ENCODE data around the gene AURKB. TPM values are rescaled to one million over a fixed set of nuclear protein-coding genes. Genes with fewer than 3 reads are reported as not detected.

AURKB gene
- total and polyA plus RNA-seq, 4 donors = 8.6 to 17.9 (median 14.2) TPM

DNA sequence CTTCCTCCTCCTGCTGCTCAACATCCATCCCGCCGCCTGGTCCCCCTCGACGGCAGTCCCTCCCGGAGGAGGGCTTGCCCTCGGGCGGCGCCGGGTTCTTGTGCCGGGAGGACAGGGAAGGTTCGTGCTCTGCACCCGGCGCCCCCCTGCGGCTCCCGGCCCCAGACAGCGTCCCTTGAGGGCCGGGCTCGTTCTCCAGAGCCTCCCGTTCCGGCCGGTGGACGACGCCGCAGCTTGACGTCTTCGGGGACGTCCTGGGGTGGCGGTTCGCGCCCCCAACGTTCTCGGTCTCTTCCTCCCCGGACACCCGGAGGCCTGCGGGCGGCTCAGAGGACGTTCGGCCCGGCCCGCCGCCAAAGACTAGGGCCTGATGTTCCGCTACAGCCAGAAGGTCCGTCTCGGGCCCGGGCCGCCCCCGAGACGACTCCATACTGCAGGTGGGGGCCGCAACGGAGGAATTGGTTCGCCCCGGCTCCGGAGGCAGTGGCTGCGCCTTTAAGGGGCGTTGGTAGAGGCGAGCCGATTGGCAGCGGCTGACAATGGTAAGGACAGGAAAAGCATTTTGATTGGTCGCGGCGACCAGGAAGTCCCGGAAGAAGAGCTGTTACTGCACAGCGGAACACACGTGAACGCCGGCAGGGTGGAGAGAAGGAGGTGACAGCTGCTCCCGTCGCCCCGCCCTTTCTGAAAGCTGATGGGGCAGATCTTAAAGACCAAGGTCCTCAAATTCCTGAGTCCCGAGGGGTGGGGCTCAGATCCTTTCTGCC, 20.5 kb downstream of the AURKB start, which contains the start of gene BORCS6:
TSS of gene BORCS6 (minus strand) at position 470 of the 767 bp plus-strand sequence. CDS start at position 430, 40 bp downstream.
- Histone ChIP-seq H3K27me3 (ENCODE audit: control insufficient read depth, insufficient read depth, low read length) (no peaks in the 10 kb centered on the region), H3K27ac (ENCODE audit: low read depth, low read length) (peak within 1 kb of the TSS; percentile 100), H3K4me3 (ENCODE audit: low read depth, low read length) (peak within 1 kb of the TSS; percentile 94), H3K36me3 (ENCODE audit: control insufficient read depth, insufficient read depth, low read length) (no peaks in the 10 kb centered on the region), H3K4me1 (ENCODE audit: control insufficient read depth, insufficient read depth, low read length) (peaks cover 52% of the 10 kb centered on the region), H3K9me3 (ENCODE audit: control insufficient read depth, insufficient read depth, low read length) (no peaks in the 10 kb centered on the region)
- DNase-seq (ENCODE audit: low read depth in 4 of 6, low spot score in 6 of 6) = peak; percentile 75 to 99 (median 95)
- 0% methylated on average over 69 of the region's 70 CpGs for WGBS (ENCODE audit: insufficient coverage)

DNA sequence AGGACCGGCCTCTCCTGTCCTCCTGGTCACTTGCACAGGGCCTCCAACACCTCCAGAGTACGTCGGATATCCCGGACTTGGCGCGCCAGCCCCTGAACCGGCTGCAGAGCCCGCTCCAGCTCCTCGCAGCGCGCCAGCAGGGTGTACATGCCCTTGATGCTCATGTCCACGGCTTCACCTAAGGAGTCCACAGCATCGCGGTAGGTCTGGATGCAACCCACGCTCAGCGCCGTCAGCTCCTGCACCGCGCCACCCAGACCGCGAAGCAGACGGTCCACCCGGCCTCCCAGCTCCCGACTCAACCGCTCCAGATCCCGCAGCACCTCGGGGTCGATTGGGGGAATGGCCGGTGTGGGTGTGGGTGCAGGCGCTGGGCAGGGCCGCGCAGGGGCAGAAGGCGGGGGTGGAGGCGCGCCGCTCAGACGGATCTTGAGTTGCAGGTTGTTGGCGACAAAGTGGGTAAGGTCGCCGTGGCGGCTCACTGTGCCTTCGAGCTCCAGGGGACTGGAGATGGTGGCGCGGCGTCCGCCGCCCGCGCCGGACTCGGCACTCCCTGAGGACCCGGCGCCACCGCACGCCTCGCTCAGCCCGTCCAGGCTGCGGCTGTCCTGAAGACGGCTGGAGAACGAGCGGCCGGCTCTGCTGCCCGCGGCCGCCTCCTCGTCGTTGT, 21.2 kb downstream of the AURKB start:
- DNase-seq (ENCODE audit: low read depth in 4 of 6, low spot score in 6 of 6) = peak in 1 of 6 donors; percentile 22
- WGBS (ENCODE audit: insufficient coverage) = 4% methylated on average over 67 of the region's 67 CpGs
- peaks cover 52% of the 10 kb centered on the region for H3K4me1 ChIP-seq (ENCODE audit: control insufficient read depth, insufficient read depth, low read length)
- no peaks in the 10 kb centered on the region for H3K36me3 ChIP-seq (ENCODE audit: control insufficient read depth, insufficient read depth, low read length)
- peak overlapping the region; percentile 94 for H3K4me3 ChIP-seq (ENCODE audit: low read depth, low read length)
- peak overlapping the region; percentile 100 for H3K27ac ChIP-seq (ENCODE audit: low read depth, low read length)
- no peaks in the 10 kb centered on the region for H3K27me3 ChIP-seq (ENCODE audit: control insufficient read depth, insufficient read depth, low read length)
- no peaks in the 10 kb centered on the region for H3K9me3 ChIP-seq (ENCODE audit: control insufficient read depth, insufficient read depth, low read length)

DNA sequence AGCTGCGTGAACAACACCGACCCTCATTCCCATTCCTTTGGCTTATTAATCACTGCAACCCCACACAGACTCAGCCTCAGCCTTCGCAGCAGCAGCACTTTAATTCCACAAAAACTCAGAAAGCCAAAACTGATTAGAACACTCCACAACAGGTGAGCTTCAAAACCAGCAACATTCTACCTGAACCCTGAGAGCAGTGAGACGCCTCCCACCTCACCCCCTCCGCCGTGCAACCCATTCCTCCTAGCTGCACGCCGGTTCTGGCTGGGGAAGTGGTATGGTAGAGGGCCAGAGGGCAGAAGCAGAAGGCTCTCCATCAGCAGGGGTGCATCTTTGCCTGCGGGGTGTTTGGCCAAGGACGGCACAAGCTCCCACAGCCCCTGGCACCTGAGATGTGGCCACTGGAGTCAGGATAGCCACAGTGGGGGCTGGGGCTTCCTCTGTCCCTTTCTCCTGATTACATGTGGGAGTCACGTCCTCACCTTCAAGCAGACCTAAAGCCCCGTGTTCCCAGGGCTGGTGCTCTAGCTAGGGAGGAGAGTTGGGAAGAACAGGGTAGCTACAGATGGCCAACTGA, 22.0 kb downstream of the AURKB start:
- Histone ChIP-seq H3K27ac (ENCODE audit: low read depth, low read length) (peak overlapping the region; percentile 100), H3K9me3 (ENCODE audit: control insufficient read depth, insufficient read depth, low read length) (no peaks in the 10 kb centered on the region), H3K27me3 (ENCODE audit: control insufficient read depth, insufficient read depth, low read length) (no peaks in the 10 kb centered on the region), H3K4me1 (ENCODE audit: control insufficient read depth, insufficient read depth, low read length) (peaks cover 52% of the 10 kb centered on the region), H3K4me3 (ENCODE audit: low read depth, low read length) (peak overlapping the region; percentile 94), H3K36me3 (ENCODE audit: control insufficient read depth, insufficient read depth, low read length) (no peaks in the 10 kb centered on the region)
- DNase-seq (ENCODE audit: low read depth in 4 of 6, low spot score in 6 of 6) = peak in 1 of 6 donors; percentile 19
- WGBS (ENCODE audit: insufficient coverage) = 20% methylated on average over 5 of the region's 12 CpGs

DNA sequence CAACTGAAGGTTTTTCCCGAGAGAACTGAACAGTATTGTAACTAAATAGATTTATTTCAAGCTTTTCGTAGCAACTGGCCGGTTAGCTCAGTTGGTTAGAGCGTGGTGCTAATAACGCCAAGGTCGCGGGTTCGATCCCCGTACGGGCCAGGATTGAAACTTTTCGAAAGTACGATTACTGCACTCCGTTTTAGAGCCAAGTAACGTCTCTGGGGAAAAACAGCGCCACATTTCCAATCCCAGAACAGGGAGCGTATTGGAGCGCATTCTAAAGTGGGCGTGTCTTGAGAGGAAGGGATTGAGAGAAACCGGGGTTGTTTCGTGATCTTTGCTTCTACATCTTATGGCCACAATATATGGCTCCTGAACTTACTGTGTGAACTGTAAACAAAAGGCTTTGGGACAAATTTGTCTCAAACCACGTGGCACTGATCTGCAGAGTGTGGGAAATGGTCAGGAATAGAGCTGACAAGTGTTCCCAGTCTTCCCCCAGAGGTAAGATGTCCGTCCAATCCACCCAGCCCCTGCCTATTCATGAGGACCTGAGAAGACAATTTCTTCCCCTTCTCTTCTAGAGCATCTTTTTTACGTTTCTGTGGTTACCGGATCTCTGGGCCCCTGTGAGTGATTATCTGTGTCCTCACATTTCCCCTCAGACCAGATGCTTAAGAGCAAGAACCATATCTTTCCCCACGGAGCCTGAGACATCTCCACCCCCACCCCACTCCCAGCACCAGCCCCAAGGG, 22.7 kb downstream of the AURKB start:
- no peaks in the 10 kb centered on the region for H3K36me3 ChIP-seq (ENCODE audit: control insufficient read depth, insufficient read depth, low read length)
- H3K27ac ChIP-seq (ENCODE audit: low read depth, low read length) = peak overlapping the region; percentile 100
- 0% methylated on average over 19 of the region's 25 CpGs for WGBS (ENCODE audit: insufficient coverage)
- H3K4me1 ChIP-seq (ENCODE audit: control insufficient read depth, insufficient read depth, low read length) = peaks cover 49% of the 10 kb centered on the region
- H3K9me3 ChIP-seq (ENCODE audit: control insufficient read depth, insufficient read depth, low read length) = no peaks in the 10 kb centered on the region
- H3K4me3 ChIP-seq (ENCODE audit: low read depth, low read length) = peak overlapping the region; percentile 94
- H3K27me3 ChIP-seq (ENCODE audit: control insufficient read depth, insufficient read depth, low read length) = no peaks in the 10 kb centered on the region
- peak; percentile 91 to 99 (median 92) for DNase-seq (ENCODE audit: low read depth in 4 of 6, low spot score in 6 of 6)

DNA sequence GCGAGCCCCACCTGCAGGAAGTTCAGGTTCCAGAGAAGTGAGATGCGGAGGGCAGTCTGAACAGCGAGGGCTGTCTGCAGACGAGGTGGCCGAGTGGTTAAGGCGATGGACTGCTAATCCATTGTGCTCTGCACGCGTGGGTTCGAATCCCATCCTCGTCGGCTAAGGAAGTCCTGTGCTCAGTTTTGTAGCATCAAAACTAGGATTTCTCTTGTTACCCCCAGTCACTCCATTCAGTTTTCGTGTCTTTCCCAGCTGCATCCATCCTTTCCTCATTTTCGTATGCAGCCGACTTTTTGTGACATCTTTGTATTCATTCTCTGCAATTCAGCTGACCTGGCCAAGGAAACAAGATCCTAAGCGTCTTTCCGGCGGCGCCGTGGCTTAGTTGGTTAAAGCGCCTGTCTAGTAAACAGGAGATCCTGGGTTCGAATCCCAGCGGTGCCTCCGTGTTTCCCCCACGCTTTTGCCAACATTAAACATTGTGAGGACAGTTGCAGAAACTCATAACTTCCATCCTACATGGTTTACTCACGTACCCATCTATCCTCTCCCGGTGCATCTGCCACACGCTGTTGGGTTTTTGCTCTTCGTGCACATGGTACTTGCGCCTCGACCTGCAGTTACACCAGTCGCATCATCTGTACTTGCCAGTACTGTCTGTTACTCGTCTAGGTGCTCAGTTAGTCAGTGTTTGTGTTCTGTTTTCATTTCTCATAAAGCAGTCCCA, 23.4 kb downstream of the AURKB start:
- peak; percentile 86 to 99 (median 92) for DNase-seq (ENCODE audit: low read depth in 4 of 6, low spot score in 6 of 6)
- Histone ChIP-seq H3K36me3 (ENCODE audit: control insufficient read depth, insufficient read depth, low read length) (no peaks in the 10 kb centered on the region), H3K4me3 (ENCODE audit: low read depth, low read length) (peak overlapping the region; percentile 94), H3K27ac (ENCODE audit: low read depth, low read length) (peak overlapping the region; percentile 100), H3K27me3 (ENCODE audit: control insufficient read depth, insufficient read depth, low read length) (no peaks in the 10 kb centered on the region), H3K4me1 (ENCODE audit: control insufficient read depth, insufficient read depth, low read length) (peaks cover 45% of the 10 kb centered on the region), H3K9me3 (ENCODE audit: control insufficient read depth, insufficient read depth, low read length) (no peaks in the 10 kb centered on the region)
- under 1% methylated on average over 30 of the region's 32 CpGs for WGBS (ENCODE audit: insufficient coverage)

DNA sequence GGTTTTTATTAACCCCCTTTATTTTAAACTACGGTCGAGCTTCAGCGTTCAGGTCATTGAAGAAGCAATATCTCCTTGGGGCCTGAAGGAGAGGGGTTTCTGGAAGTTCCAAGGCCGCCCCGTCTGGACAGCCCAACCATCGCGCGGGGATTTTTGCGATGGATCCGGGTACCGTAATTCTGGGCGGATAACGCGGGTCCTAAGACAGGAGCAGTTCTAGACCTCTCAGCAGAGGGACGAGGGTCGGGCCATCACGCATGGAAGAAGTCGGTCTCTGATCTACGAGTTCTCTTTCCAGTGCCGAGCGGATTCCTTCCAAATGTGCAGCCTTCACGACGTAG, 24.0 kb downstream of the AURKB start:
- H3K36me3 ChIP-seq (ENCODE audit: control insufficient read depth, insufficient read depth, low read length) = no peaks in the 10 kb centered on the region
- H3K4me1 ChIP-seq (ENCODE audit: control insufficient read depth, insufficient read depth, low read length) = peaks cover 42% of the 10 kb centered on the region
- no peaks in the 10 kb centered on the region for H3K9me3 ChIP-seq (ENCODE audit: control insufficient read depth, insufficient read depth, low read length)
- WGBS (ENCODE audit: insufficient coverage) = under 1% methylated on average over 23 of the region's 23 CpGs
- DNase-seq (ENCODE audit: low read depth in 4 of 6, low spot score in 6 of 6) = no peak
- H3K27ac ChIP-seq (ENCODE audit: low read depth, low read length) = peak overlapping the region; percentile 100
- no peaks in the 10 kb centered on the region for H3K27me3 ChIP-seq (ENCODE audit: control insufficient read depth, insufficient read depth, low read length)
- peak overlapping the region; percentile 94 for H3K4me3 ChIP-seq (ENCODE audit: low read depth, low read length)

DNA sequence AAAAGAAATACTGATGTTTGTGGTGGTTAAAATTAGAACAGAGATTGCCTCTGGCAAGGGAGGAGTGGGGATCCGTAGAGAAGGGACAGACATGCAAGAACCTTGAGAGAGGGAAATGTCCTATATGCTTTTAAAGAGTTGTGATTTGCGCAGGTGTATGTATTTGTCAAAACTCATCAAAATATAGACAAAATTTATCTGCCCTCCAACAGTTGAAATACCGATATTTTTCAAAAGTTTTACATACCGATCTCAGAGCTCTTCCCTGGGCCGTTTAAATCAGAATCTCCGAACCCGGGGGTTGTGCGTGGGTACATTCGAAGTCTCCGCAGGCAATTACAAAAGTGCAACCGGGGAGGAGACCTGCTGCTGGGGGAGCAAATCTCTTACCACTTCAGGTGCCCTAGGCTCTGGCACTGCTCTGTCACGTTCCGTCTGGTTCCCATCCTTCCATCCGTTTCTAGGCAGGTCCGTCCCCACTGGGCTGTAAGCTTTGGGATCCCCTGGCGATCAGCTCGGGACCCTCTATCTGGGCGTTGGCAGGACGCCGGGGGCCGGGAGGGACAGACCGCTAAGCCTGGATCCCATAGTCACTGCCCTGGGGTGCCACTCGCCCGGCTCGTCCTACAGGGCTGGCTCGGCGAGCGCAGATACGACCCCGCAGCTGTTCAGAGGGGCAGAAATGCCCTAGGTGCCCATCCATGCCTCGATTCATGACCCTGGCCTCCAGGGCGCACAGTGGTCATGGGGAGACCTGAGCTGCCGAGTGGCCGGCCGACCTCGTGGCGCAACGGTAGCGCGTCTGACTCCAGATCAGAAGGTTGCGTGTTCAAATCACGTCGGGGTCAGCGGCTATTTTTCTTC, 24.6 kb downstream of the AURKB start:
- WGBS (ENCODE audit: insufficient coverage) = 0% methylated on average over 37 of the region's 44 CpGs
- DNase-seq (ENCODE audit: low read depth in 4 of 6, low spot score in 6 of 6) = peak in 2 of 6 donors; percentile 93 to 94

DNA sequence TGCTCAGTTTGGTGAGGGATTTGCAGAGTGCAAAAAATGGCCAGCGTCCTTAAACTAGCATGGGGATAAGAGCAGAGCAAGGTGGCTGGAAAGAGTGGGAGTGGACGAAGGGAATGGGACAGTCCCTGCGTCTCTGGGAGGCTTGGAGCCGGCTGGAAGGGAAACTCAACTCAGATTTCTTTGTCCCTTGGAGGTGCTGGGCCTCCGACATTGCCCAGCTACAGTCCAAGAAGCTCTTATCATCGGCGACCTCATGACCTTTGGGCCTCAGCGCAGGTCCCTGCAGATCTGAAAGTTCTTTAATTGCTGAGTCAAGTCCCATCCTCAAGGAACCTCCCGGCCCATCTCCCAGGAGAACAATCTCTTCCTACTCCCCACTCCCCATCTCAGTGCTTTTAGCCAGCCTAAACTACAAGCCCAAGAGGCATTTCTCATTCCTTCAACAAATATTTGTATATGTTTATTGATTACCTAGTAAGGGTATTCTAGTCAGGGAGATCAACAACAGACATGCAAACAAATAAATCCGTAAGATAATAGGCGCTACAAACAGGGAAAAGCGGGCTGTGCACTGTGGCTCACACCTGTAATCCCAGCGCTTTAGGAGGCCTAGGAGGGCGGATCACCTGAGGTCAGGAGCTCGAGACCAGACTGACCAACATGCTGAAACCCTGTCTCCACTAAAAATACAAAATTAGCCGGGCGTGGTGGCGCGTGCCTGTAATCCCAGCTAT, 33.2 kb downstream of the AURKB start:
- H3K27me3 ChIP-seq (ENCODE audit: control insufficient read depth, insufficient read depth, low read length) = no peaks in the 10 kb centered on the region
- no peaks in the 10 kb centered on the region for H3K36me3 ChIP-seq (ENCODE audit: control insufficient read depth, insufficient read depth, low read length)
- peak overlapping the region; percentile 83 for H3K4me3 ChIP-seq (ENCODE audit: low read depth, low read length)
- H3K4me1 ChIP-seq (ENCODE audit: control insufficient read depth, insufficient read depth, low read length) = peaks cover 40% of the 10 kb centered on the region
- DNase-seq (ENCODE audit: low read depth in 4 of 6, low spot score in 6 of 6) = no peak
- 69% methylated on average over 13 of the region's 19 CpGs for WGBS (ENCODE audit: insufficient coverage)
- H3K27ac ChIP-seq (ENCODE audit: low read depth, low read length) = peak overlapping the region; percentile 97
- H3K9me3 ChIP-seq (ENCODE audit: control insufficient read depth, insufficient read depth, low read length) = no peaks in the 10 kb centered on the region

More for the DNA sequence above, 24.6 kb downstream of the AURKB start:
- peaks cover 36% of the 10 kb centered on the region for H3K4me1 ChIP-seq (ENCODE audit: control insufficient read depth, insufficient read depth, low read length)
- H3K9me3 ChIP-seq (ENCODE audit: control insufficient read depth, insufficient read depth, low read length) = no peaks in the 10 kb centered on the region
- peak overlapping the region; percentile 94 for H3K4me3 ChIP-seq (ENCODE audit: low read depth, low read length)
- no peaks in the 10 kb centered on the region for H3K27me3 ChIP-seq (ENCODE audit: control insufficient read depth, insufficient read depth, low read length)
- peak overlapping the region; percentile 100 for H3K27ac ChIP-seq (ENCODE audit: low read depth, low read length)
- H3K36me3 ChIP-seq (ENCODE audit: control insufficient read depth, insufficient read depth, low read length) = no peaks in the 10 kb centered on the region
